PC-9 (cell line): ENCODE measurements around the gene ATXN1.

Source experiments
- EZH2 ChIP-seq: fragments of 200-600 bp; sonication (generic); IDR thresholded peaks from 2 replicates; pipeline ENCODE4 v1.8.0; 2017; ENCODE audit warnings: antibody characterized with exemption, low read depth
- TF ChIP-seq, protein P1 (sequence below): fragments of 200-600 bp; sonication (generic); conservative IDR thresholded peaks from 2 replicates; pipeline ENCODE4 v1.6.1; 2017; ENCODE audit warnings: mixed run types, antibody characterized with exemption, mild to moderate bottlenecking, moderate library complexity

GRCh38 chr6:16782278-16782677, 21.0 kb upstream of the ATXN1 start:
- TF ChIP-seq, protein P1, sequence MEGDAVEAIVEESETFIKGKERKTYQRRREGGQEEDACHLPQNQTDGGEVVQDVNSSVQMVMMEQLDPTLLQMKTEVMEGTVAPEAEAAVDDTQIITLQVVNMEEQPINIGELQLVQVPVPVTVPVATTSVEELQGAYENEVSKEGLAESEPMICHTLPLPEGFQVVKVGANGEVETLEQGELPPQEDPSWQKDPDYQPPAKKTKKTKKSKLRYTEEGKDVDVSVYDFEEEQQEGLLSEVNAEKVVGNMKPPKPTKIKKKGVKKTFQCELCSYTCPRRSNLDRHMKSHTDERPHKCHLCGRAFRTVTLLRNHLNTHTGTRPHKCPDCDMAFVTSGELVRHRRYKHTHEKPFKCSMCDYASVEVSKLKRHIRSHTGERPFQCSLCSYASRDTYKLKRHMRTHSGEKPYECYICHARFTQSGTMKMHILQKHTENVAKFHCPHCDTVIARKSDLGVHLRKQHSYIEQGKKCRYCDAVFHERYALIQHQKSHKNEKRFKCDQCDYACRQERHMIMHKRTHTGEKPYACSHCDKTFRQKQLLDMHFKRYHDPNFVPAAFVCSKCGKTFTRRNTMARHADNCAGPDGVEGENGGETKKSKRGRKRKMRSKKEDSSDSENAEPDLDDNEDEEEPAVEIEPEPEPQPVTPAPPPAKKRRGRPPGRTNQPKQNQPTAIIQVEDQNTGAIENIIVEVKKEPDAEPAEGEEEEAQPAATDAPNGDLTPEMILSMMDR = no peak
- TF ChIP-seq EZH2 = no peak
